A549 (cell line): ENCODE data around the gene GPR61. TPM values are rescaled to one million over a fixed set of nuclear protein-coding genes. Genes with fewer than 3 reads are reported as not detected.

ENCODE experiments used
- ATAC-seq, 2 experiments: fragments of 200-7000 bp in 1 of 2; fragments of >200 bp in 1 of 2; cut with Nextera tagmentation in 1 of 2; cut with Tn5 transposase in 1 of 2; 3 replicates each; pipeline versions ENCODE4 v1.8.0 to v1.9.1; 2018 to 2020; ENCODE audit warnings: mild to moderate bottlenecking in 1 of 2, moderate library complexity in 1 of 2
- CTCF ChIA-PET: fragments of 300-600 bp; sonication (Branson Sonifier 250); formaldehyde crosslinking; extraction: SDS; loops from one replicate; lab custom pipeline; 2021; ENCODE audit warnings: antibody characterized with exemption, inconsistent platforms; lab: Yijun Ruan, JAX
- POLR2A ChIA-PET: fragments of 350-600 bp; formaldehyde crosslinking; extraction: SDS; loops from one replicate; lab custom pipeline; 2021; ENCODE audit warnings: antibody characterized with exemption, inconsistent platforms; lab: Yijun Ruan, JAX
- DNase-seq, 2 experiments: peaks; one replicate each; pipeline versions ENCODE4 v3.0.0 to v3.0.0-alpha.2; 2011 to 2016; ENCODE audit warnings: low read depth in 1 of 2, low spot score in 1 of 2
- FAIRE-seq: peaks from 2 replicates; lab custom pipeline; 2011; peaks lifted over from hg19 to GRCh38; lab: Jason Lieb, UNC
- H3K27ac ChIP-seq, 2 experiments: fragments of >200 bp; sonication (Bioruptor Twin); formaldehyde crosslinking; 3 replicates each; pipeline ENCODE4 v1.5.1; 2016 to 2017
- H3K4me1 ChIP-seq: fragments of >200 bp; sonication (Bioruptor Twin); formaldehyde crosslinking; 3 replicates; pipeline ENCODE4 v1.6.1; 2016
- H3K4me2 ChIP-seq: fragments of >200 bp; sonication (Bioruptor Twin); formaldehyde crosslinking; 3 replicates; pipeline ENCODE4 v1.6.1; 2016
- H3K4me3 ChIP-seq: fragments of >200 bp; sonication (Bioruptor Twin); formaldehyde crosslinking; 3 replicates; pipeline ENCODE4 v1.5.1; 2016
- H3K9me3 ChIP-seq: fragments of >200 bp; sonication (Bioruptor Twin); formaldehyde crosslinking; 3 replicates; pipeline ENCODE4 v1.6.1; 2016
- ATOH8 ChIP-seq: fragments of 250-450 bp; sonication (Bioruptor Pico); IDR thresholded peaks from 2 replicates; pipeline ENCODE4 v1.5.0; 2020; ENCODE audit warnings: low read depth, mild to moderate bottlenecking, moderate library complexity
- CBX8 ChIP-seq: fragments of 200-600 bp; sonication (generic); IDR thresholded peaks from 2 replicates; pipeline ENCODE4 v1.6.1; 2016
- CEBPB ChIP-seq, 2 experiments: fragments of >200 bp in 1 of 2; sonication (Bioruptor Twin) in 1 of 2; formaldehyde crosslinking in 1 of 2; IDR thresholded peaks; 2 replicates each; pipeline ENCODE4 v1.6.1; 2012 to 2016
- CHD4 ChIP-seq: fragments of 200-600 bp; sonication (generic); IDR thresholded peaks from 2 replicates; pipeline ENCODE4 v1.6.1; 2016; ENCODE audit warnings: antibody characterized with exemption, mild to moderate bottlenecking, borderline replicate concordance
- EHF ChIP-seq: fragments of 250-450 bp; sonication (Bioruptor Pico); IDR thresholded peaks from 2 replicates; pipeline ENCODE4 v1.5.0; 2020; ENCODE audit warnings: mild to moderate bottlenecking
- ELK1 ChIP-seq: fragments of 150-350 bp; IDR thresholded peaks from 2 replicates; pipeline ENCODE4 v1.6.1; 2014; ENCODE audit warnings: low read depth, mild to moderate bottlenecking, low read length
- EP300 ChIP-seq, 2 experiments: fragments of >200 bp; sonication (Bioruptor Twin); formaldehyde crosslinking; IDR thresholded peaks; 2 replicates in 1 of 2; 3 replicates in 1 of 2; pipeline ENCODE4 v1.6.1; 2016 to 2017
- ESRRA ChIP-seq: fragments of 150-350 bp; IDR thresholded peaks from 2 replicates; pipeline ENCODE4 v1.6.1; 2014; ENCODE audit warnings: mild to moderate bottlenecking, low read length, borderline replicate concordance
- FOSB ChIP-seq: fragments of 250-450 bp; sonication (Bioruptor Pico); IDR thresholded peaks from 2 replicates; pipeline ENCODE4 v1.5.0; 2020; ENCODE audit warnings: mild to moderate bottlenecking, moderate library complexity
- FOSL2 ChIP-seq, 2 experiments: fragments of 450-650 bp in 1 of 2; fragments of >200 bp in 1 of 2; sonication (Bioruptor Twin) in 1 of 2; formaldehyde crosslinking; IDR thresholded peaks; 2 replicates each; pipeline versions ENCODE4 v1.5.0 to v1.6.1; 2016 to 2020; ENCODE audit warnings: mild to moderate bottlenecking in 1 of 2, moderate library complexity in 1 of 2
- GATA3 ChIP-seq: IDR thresholded peaks from 2 replicates; pipeline ENCODE4 v1.6.1; 2012; ENCODE audit warnings: borderline replicate concordance
- HMGXB4 ChIP-seq: fragments of 250-450 bp; sonication (Bioruptor Pico); IDR thresholded peaks from 2 replicates; pipeline ENCODE4 v1.5.0; 2021; ENCODE audit warnings: mild to moderate bottlenecking, moderate library complexity, borderline replicate concordance
- JUN ChIP-seq, 2 experiments: fragments of >200 bp; sonication (Bioruptor Twin); formaldehyde crosslinking; IDR thresholded peaks; 2 replicates in 1 of 2; 3 replicates in 1 of 2; pipeline ENCODE4 v1.6.1; 2016 to 2017
- JUNB ChIP-seq: fragments of >200 bp; sonication (Bioruptor Twin); formaldehyde crosslinking; IDR thresholded peaks from 2 replicates; pipeline ENCODE4 v1.6.1; 2016
- MYC ChIP-seq: IDR thresholded peaks from 2 replicates; pipeline ENCODE4 v1.6.1; 2012; ENCODE audit warnings: mild to moderate bottlenecking, inconsistent platforms, low read length, improper control_type of control experiment, borderline replicate concordance
- POLR2AphosphoS2 ChIP-seq: conservative IDR thresholded peaks from 2 replicates; pipeline ENCODE4 v1.6.1; 2012; ENCODE audit warnings: low read length, improper control_type of control experiment, inconsistent platforms
- RARB ChIP-seq: fragments of 250-450 bp; sonication (Bioruptor Pico); IDR thresholded peaks from 2 replicates; pipeline ENCODE4 v1.8.0; 2021; ENCODE audit warnings: mild to moderate bottlenecking, moderate library complexity
- RCOR1 ChIP-seq: fragments of 150-350 bp; IDR thresholded peaks from 2 replicates; pipeline ENCODE4 v1.6.1; 2014; ENCODE audit warnings: antibody characterized with exemption, low read length, low read depth
- REST ChIP-seq: fragments of 200-600 bp; sonication (generic); IDR thresholded peaks from 2 replicates; pipeline ENCODE4 v1.6.1; 2016; ENCODE audit warnings: antibody characterized with exemption, mild to moderate bottlenecking, moderate library complexity
- SMC3 ChIP-seq: fragments of >200 bp; sonication (Bioruptor Twin); formaldehyde crosslinking; IDR thresholded peaks from 3 replicates; pipeline ENCODE4 v1.6.1; 2018; ENCODE audit warnings: inconsistent platforms
- WGBS: methylation state at CpG from one replicate; pipeline ENCODE4 v1.1.6; 2017; ENCODE audit errors: missing lambda C conversion rate; 5-methylcytosine and 5-hydroxymethylcytosine counted together
- polyA plus RNA-seq, 4 experiments: library from polyadenylated mRNA; depleted of rRNA in 3 of 4; stranded (reverse); fragments of >200 nt; fragmentation: RNase III in 1 of 4; extraction: RNeasy Plus Mini Kit Qiagen cat#74134 plus additional on column Dnase treatment in 1 of 4; gene quantifications; 2 replicates in 3 of 4; 3 replicates in 1 of 4; pipeline ENCODE4 v1.2.3, GENCODE V29; 2011 to 2017
- TF ChIP-seq, protein P1 (sequence below): IDR thresholded peaks from 2 replicates; pipeline ENCODE4 v1.6.1; 2012
- TF ChIP-seq, protein P2 (sequence below): fragments of 450-650 bp; IDR thresholded peaks from 2 replicates; pipeline ENCODE4 v1.6.1; 2014; ENCODE audit warnings: antibody characterized with exemption

The GPR61 gene
- polyA plus RNA-seq, 2 of the 4 experiments (the other 2 are of a cell fraction) = 0.14 TPM; not detected in 1

- ATAC-seq (no peak), FAIRE-seq (no peak), DNase-seq (no peak)
- Histone ChIP-seq H3K27ac (no peak overlapping the region), H3K4me1 (no peaks in the 10 kb centered on the region), H3K9me3 (no peaks in the 10 kb centered on the region), H3K4me3 (no peak overlapping the region), H3K4me2 (no peak overlapping the region)
- ChIA-PET CTCF (interaction anchor here (0.7 to 23.6 kb wide), 7 partner anchors 8 to 30 kb away, joined by 3 to 749 read pairs (median 4); partner anchors contain the start of genes CYB561D1 and GPR61), POLR2A (no interaction called here)
- no peak for TF ChIP-seq ESRRA
- TF ChIP-seq, protein P1, sequence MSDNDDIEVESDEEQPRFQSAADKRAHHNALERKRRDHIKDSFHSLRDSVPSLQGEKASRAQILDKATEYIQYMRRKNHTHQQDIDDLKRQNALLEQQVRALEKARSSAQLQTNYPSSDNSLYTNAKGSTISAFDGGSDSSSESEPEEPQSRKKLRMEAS = no peak
- WGBS = 86% methylated on average over 5 of the region's 5 CpGs
These were observed 37.9 kb upstream of the GPR61 start for GRCh38 chr1:109501644-109502363.

DNA sequence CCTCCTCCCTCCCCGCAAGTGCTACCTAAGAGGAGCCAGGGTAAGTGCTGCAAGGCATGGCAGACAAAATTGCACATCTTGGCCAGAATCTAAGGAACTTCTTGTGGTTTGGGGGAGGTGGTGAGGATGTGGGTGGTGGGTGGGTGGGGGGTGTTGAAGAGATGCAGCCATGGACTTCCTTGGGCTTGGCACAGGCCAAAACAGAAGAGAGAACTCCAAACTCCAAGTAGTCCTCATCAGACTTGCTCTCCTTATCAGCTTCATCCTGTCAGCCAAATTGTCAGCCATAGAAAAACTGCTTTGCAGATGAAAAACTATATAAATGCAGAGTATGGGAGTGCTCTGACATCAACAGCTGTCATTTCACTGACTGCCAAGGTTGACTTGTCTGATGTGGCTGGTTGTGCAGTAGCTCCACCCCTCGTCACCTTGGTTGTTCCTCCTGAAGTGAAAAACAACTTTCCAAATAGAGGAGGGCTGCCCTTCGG, 37.3 kb upstream of the GPR61 start:
- H3K27ac ChIP-seq = no peak overlapping the region
- no peaks in the 10 kb centered on the region for H3K4me1 ChIP-seq
- no peak overlapping the region for H3K4me2 ChIP-seq
- no peak for FAIRE-seq
- no peak for ATAC-seq
- POLR2A ChIA-PET = no interaction called here
- 93% methylated on average over 3 of the region's 3 CpGs for WGBS
- TF ChIP-seq ESRRA (no peak), POLR2AphosphoS2 (no peak), JUNB (no peak), ATOH8 (CRISPR knock-in tag) (no peak), SMC3 (no peak), EHF (CRISPR knock-in tag) (no peak)
- TF ChIP-seq, protein P2, sequence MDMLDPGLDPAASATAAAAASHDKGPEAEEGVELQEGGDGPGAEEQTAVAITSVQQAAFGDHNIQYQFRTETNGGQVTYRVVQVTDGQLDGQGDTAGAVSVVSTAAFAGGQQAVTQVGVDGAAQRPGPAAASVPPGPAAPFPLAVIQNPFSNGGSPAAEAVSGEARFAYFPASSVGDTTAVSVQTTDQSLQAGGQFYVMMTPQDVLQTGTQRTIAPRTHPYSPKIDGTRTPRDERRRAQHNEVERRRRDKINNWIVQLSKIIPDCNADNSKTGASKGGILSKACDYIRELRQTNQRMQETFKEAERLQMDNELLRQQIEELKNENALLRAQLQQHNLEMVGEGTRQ = no peak
- no peak overlapping the region for H3K4me3 ChIP-seq
- CTCF ChIA-PET = interaction anchor here (0.7 to 23.6 kb wide), 6 partner anchors 8 to 29 kb away, joined by 3 to 749 read pairs (median 4); partner anchors contain the start of genes CYB561D1 and GPR61
- DNase-seq = no peak
- no peaks in the 10 kb centered on the region for H3K9me3 ChIP-seq

GRCh38 chr1:109503935-109504334, 35.7 kb upstream of the GPR61 start:
- Histone ChIP-seq H3K4me3 (no peak overlapping the region), H3K4me1 (no peaks in the 10 kb centered on the region), H3K4me2 (no peak overlapping the region), H3K27ac (no peak overlapping the region), H3K9me3 (no peaks in the 10 kb centered on the region)
- FAIRE-seq = no peak
- TF ChIP-seq FOSL2 (IDR thresholded peaks at IDR 0.05) (no peak), FOSL2 (CRISPR knock-in tag; IDR thresholded peaks at IDR 0.05) (no peak), CEBPB (IDR thresholded peaks at IDR 0.05) (no peak), FOSB (no peak), CBX8 (no peak), MYC (no peak), SMC3 (no peak), GATA3 (no peak), ELK1 (no peak), HMGXB4 (no peak), EP300 (IDR thresholded peaks at IDR 0.05) (no peak), JUN (IDR thresholded peaks at IDR 0.05) (no peak), REST (no peak), RARB (CRISPR knock-in tag) (no peak), CHD4 (no peak), RCOR1 (no peak)
- TF ChIP-seq, protein P2 = no peak
- no peak for ATAC-seq
- DNase-seq = no peak
- ChIA-PET CTCF (interaction anchor here (1.5 to 23.6 kb wide), 4 partner anchors 10 to 43 kb away, joined by 3 to 749 read pairs (median 166); partner anchors contain the start of genes CYB561D1 and GPR61), POLR2A (no interaction called here)
- 69% methylated on average over 5 of the region's 5 CpGs for WGBS
